ENCODE data around the gene WDR82.

WDR82 gene

DNA sequence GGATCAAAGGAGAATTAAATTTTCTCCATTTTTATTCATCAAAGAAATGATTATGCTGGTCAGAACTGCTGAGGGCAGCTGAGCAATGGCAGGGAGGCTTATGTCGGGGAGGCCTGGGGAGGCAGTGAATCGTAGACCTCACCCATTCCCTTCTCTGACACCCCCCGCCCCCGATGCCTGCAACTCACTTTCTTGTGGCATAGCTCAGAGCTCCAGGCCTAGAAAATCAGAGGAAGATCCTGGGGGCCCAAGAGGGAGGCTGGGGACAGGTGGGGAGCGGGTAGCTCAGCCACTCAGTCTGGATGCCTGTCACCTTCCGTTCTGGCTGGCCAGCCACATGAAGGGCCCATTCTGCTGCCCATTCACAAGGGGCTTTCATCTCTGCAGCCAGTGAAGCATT, 36.6 kb upstream of the WDR82 start:
- no peak for TF ChIP-seq ZNF274 (IDR thresholded peaks at IDR 0.05; ENCODE audit: low read depth, low read length)
- no peak overlapping the region for H3K4me3 ChIP-seq (ENCODE audit: low read length)

DNA sequence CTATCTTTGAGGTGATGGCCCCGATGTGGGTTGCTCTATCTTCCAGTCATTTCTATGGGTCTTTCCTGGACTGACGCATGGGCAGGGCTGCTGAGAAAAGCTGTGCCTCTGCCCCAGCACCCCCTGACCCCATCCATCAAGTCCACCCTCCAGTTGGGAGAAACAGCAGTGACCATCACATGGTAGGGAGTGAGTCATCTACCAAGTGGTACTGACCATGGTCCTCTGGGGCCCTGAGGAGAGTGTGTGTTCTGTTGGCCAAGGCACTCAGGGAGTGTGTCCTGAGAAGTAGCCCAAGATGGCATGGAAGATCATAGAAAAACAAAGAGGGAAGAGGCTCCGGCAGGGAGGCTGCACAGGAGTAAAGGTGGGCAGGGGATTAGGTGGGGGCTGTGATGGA, 36.0 kb upstream of the WDR82 start:
- no peak for TF ChIP-seq ZNF274 (IDR thresholded peaks at IDR 0.05; ENCODE audit: low read depth, low read length)
- no peak overlapping the region for H3K4me3 ChIP-seq (ENCODE audit: low read length)

DNA sequence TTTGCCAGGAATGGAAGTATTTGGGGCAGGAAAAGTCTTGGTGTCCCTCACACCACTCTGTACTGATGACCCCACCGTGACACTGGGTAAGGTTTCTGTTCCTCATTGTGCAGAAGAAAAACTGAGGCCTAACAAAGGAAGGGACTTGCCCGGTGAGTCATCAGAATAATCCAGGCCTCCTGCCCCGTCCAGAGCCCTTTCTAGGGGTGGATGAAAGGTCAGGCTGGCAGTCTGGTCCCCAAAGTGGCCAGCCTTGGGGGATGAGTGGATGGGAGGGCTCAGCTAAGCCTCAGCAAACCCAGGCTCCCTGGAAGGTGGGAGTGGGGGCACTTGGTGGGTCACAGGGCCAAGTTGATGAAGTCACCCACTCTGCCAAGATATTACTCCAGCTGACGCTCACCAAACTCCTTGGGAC, 35.3 kb upstream of the WDR82 start:
- no peak for TF ChIP-seq ZNF274 (IDR thresholded peaks at IDR 0.05; ENCODE audit: low read depth, low read length)
- H3K4me3 ChIP-seq (ENCODE audit: low read length): peak overlapping the region; percentile 1; the same call in 1 of the 2 replicates

DNA sequence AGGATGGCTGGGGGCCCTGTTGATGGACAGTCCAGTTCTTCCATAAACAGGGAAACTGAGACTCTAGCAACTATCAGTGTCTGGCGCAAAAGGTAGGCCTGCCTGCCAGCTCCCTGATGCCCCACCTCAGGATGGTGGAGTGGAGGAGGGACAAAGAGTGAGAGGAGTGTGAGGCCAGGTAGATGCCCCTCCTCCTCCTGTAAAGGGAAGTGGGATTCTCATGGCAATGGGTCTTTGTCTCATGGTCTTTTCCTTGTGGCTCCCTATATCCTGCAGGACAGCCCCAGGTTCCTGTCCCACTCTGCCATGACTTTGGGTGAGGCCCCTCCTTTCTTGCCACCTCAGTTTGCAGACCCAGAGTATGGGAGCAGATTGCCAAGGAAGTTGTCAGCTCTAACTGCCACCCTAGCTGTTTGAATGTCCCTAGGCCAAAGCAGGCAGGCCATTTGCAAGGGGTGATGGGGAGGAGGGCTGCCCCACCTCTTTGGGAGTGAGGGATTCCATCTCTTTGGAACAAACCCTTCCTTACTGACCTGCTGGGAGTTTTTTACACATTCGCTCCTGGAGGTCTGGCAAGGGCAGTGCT, 34.8 kb upstream of the WDR82 start:
- no peak overlapping the region; the same call in 1 of the 2 replicates for H3K4me3 ChIP-seq (ENCODE audit: low read length)
- TF ChIP-seq ZNF274 (IDR thresholded peaks at IDR 0.05; ENCODE audit: low read depth, low read length): no peak

DNA sequence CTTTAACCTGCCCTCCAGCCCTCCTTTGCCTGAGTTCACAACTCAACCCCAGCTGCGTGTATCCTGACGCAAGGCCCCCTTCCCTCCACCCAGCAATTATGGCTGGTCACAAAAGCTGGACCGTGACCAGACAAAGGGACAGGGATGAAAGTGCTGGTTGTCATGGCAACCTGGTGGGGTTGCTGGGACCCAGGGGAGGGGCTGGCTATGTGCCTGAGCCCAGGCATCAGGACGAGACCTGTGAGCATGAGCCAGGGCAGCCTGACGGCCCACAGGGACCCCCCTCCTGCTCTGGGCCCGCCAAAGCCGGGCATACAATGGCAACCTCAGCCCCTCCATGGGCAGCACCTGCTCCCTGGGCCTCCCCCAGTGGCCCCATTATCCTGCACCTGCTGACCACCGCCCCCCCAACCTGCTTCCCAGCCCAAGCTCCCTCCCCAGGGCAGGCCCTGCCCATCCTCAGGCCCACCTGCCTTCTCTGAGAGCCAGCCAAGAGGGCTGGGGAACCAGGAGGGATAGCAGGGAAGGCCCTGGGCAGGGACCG, 33.2 kb upstream of the WDR82 start:
- TF ChIP-seq ZNF274 (IDR thresholded peaks at IDR 0.05; ENCODE audit: low read depth, low read length): no peak

DNA sequence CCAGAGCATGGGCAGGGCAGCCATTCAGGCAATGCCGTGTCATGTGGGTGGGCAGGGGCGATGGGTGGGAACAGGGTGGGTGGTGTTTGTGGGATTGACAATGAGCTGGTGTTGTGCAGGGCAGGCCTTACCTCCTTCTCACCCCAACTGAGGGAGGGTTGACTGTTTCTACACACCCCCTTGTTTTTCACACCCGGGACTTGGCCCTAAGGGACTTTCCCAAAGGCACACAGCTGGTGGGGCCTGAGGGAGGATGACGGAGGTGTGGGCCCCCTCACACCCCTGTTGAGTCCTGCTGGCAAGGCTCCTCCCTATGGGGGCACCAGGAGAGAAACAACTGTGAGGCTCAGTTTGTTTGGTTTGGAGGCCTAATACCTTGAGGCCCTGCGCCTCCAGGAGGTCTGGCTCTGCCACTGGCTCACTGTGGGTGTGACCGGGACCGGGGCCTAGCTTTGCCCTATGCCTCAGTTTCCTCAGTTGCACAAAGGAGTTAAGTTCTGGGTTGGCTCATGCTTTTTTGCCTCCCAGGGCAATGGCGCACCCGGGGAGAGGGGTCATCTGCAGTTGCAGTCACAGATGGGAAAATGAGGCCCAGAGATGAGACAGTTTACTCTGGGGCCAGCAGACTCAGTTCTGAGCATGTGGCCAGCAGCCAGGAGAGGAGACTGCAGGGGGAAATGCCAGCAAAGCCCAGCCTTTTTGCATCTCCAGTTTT, 32.6 kb upstream of the WDR82 start:
- TF ChIP-seq ZNF274 (IDR thresholded peaks at IDR 0.05; ENCODE audit: low read depth, low read length): no peak
- no peak overlapping the region for H3K4me3 ChIP-seq (ENCODE audit: low read length)

More for the DNA sequence above, 33.2 kb upstream of the WDR82 start:
- H3K4me3 ChIP-seq (ENCODE audit: low read length): no peak overlapping the region

DNA sequence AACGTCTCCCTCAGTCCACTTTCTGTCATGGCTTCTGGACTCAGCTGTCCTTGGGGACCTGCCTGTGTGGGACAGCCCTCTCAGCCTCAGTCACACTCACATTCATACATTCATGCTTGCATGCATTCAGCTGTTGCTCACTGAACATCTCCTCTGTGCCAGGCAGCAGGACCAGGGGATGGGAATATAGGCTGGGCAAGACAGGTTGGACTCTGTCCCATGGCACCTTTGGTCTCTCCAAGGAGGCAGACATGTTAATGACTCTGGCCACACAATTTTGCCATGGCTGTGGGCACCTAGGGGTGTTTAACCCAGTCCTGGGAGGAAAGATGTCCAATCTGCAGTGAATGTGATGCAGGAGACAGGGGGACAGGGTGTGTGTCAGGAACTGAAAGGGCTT, 29.9 kb upstream of the WDR82 start:
- no peak for TF ChIP-seq ZNF274 (IDR thresholded peaks at IDR 0.05; ENCODE audit: low read depth, low read length)
- H3K4me3 ChIP-seq (ENCODE audit: low read length): no peak overlapping the region

DNA sequence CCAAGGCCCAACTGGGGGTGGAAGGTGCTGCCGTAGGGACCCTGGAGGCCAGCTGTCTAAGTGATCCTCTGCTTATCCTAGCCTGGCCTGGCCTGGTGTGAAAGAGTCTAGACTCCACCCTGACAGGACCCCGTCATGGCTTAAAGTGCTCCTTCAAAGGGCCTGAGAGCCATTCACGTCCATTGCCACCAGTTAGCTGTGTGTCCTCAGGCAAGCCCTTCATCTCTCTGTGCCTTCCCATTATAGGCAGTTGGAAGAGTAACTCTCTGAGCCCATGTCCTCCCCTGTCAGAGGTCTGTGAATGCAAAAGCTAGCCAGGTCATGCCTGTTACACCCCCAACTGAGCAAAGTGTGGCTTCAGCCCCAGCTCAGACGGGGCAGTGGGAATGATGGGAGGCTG, 28.5 kb upstream of the WDR82 start:
- TF ChIP-seq ZNF274 (IDR thresholded peaks at IDR 0.05; ENCODE audit: low read depth, low read length): no peak
- no peak overlapping the region for H3K4me3 ChIP-seq (ENCODE audit: low read length)

DNA sequence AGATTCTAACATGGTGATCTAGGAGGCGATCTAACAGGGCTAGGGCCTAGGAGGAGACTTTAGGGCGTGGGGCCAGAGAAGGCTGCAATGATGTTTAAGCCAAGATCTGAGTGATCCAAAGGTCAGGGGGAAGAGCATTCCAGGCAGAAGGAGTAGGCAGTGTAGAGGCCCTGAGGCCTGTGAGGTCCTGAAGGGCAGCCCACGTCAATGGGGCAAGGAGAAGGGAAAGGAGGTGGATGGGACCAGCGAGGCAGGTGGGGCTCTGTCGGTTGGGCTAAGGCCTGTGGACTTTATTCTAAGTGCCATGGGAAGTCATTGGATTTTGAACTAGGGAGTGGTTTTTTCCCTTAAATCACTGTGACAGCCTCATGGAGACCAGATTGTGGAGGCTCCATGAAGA, 27.5 kb upstream of the WDR82 start:
- H3K4me3 ChIP-seq (ENCODE audit: low read length): no peak overlapping the region
- no peak for TF ChIP-seq ZNF274 (IDR thresholded peaks at IDR 0.05; ENCODE audit: low read depth, low read length)

DNA sequence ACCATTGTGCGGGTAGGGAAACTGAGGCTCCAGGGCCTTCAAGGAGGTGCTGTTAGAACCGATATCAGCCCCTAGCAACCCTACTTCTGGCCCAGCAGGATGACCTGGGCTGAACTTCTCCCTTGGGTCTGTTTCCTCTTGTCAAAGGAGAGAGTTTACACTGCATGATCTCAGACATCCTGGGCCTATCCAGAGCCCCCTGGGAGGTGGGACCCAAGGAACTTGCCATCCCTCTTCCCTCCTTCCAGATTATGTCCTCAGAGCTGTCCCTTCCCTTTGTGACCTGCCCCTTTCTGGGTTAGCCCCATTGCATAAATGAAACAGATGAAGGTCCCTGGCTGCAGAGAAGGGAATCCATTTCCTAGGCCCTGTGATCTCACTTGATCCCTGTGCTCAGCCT, 25.4 kb upstream of the WDR82 start:
- no peak overlapping the region for H3K4me3 ChIP-seq (ENCODE audit: low read length)
- TF ChIP-seq ZNF274 (IDR thresholded peaks at IDR 0.05; ENCODE audit: low read depth, low read length): no peak

DNA sequence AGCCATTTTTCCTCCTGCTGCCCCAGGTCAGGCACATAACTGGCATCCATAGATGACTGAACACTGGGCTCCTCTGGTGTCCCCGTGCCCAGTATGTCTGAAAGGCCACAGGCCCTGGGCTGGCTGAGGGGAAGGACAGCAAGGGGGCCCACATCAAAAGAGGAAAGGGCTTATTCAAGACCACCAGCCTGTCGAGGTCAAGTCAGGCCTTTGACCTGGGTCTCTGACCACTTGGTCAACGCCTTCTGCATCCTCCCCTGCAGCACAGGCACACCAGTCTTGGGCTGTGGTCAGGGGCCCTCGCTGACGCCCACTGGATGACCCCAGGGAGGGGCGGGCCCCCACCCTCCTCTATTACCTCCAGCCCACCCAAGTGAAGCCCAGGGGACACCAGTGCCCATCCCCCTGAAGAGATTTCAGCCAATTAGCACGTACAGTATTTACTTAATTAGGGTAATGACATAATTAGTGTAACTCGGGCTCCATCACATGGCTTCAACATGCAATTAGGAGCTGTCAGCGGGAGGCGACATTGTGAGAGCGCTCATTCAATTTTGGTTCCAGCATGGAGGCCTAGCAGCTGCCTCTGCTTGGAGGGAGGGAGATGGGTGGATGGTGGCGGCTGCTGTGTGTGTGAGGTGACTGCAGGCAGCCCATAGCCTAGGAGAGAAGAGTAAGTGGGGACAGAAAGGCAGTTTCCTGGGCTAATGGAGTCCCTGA, 24.1 kb upstream of the WDR82 start:
- H3K4me3 ChIP-seq (ENCODE audit: low read length): no peak overlapping the region
- no peak for TF ChIP-seq ZNF274 (IDR thresholded peaks at IDR 0.05; ENCODE audit: low read depth, low read length)

DNA sequence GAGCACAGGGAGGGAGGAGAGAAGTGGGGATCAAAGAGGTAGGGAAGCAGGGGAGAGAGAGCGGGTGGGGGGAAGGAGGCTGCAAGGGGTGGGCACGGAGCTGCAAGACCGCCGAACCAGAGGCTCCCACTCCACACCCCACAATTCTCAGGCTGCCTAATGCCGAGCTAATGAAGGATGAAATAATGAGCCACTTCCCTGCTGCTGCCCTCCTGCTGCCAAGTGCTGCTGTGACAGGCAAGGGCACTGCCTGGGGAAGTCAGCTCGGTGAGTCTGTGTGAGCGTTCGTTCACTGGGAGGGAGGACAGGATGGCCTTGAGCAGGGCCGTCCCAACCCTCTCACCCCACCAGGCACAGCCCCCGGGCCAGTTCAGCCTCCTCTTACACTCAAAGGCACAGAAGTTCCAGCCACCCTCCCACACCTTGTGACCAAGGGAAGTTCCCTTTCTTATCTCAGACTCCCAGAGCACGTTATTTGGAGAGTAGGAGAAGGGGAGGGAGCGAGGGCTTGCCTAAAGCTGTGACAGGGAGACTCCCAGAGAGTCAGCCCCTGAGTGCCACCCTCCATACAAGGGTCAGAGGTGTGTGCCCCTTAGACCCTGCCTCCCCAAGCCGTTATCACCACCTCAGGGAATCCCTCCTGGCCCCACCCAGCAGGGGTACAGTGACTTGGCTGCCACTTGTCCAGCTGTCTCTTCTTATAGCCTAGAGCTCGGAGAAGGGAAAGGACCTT, 21.6 kb upstream of the WDR82 start:
- no peak for TF ChIP-seq ZNF274 (IDR thresholded peaks at IDR 0.05; ENCODE audit: low read depth, low read length)
- no peak overlapping the region for H3K4me3 ChIP-seq (ENCODE audit: low read length)

DNA sequence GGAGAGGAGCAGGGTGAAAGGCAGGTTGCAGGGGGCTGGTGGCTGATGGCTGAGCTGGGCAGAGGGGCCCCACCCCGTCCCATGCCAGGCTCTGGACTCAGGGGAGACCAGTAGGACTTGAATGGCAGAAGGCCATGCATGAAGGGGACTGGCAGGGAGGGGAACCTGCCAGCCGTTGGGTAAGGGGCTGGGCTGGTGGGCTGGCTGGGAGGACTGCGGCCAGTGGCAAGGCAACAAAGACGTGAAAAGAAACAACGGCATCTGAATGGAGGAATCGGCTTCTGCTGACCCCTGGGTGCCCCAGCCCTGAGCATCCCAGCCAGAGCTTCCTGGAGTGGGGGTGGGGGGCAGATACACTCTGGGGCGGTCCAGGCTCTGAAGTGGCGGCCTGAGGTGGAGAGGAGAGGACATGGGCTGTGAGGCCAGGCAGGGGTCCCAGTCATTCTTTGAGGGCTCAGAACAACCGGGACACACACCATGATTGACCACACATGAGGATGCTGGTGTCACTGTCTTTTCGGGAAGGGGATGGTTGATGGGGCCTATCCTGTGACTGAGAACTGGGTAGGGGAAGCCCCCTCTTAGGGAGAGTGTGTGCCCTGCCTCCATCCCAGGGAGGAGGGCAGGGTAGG, 20.9 kb upstream of the WDR82 start:
- no peak overlapping the region for H3K4me3 ChIP-seq (ENCODE audit: low read length)
- no peak for TF ChIP-seq ZNF274 (IDR thresholded peaks at IDR 0.05; ENCODE audit: low read depth, low read length)

All from GM08714 (cell line).